Adrenal gland (tissue), 5 donors: Measurements from ENCODE around the gene CUL9.

ENCODE experiments used
- POLR2A ChIP-seq, 2 donors: fragments of 450-650 bp; IDR thresholded peaks; one replicate each; pipeline ENCODE4 v1.6.1; 2017; ENCODE audit warnings: antibody characterized with exemption in 2 of 2, mild to moderate bottlenecking in 2 of 2, moderate library complexity in 1 of 2
- TF ChIP-seq, protein P1 (sequence below), 6 experiments: fragments of 450-650 bp in 4 of 6; fragments of 200-600 bp in 2 of 6; sonication (generic) in 1 of 6; IDR thresholded peaks; 1 replicate in 5 of 6; 2 replicates in 1 of 6; pipeline versions ENCODE4 v1.5.1 to v1.8.0; 2016 to 2021; ENCODE audit warnings: antibody characterized with exemption in 6 of 6, mild to moderate bottlenecking in 2 of 6, moderate library complexity in 1 of 6
- donor health status: DM: no; HTN: no; CAD: no.

DNA sequence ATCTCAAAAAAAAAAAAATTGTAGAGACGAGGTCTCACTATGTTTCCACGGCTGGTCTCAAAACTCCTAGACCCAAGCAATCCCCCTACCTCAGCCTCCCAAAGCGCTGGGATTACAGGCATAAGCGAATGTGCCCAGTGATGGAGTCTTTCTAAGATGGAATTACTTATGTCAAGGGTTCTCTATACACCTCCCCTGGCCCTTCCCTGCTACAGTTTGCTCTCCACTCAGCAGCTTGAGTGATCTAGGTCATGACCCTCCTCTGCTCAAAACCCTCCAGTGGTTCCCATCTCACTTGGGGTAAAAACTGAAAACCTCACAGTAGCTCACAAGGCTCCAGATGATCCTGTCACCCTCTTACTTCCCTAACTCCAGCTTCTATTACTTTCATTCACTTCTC, 49.1 kb downstream of the CUL9 start:
- no peak for TF ChIP-seq POLR2A (IDR thresholded peaks at IDR 0.05)
- TF ChIP-seq, protein P1, sequence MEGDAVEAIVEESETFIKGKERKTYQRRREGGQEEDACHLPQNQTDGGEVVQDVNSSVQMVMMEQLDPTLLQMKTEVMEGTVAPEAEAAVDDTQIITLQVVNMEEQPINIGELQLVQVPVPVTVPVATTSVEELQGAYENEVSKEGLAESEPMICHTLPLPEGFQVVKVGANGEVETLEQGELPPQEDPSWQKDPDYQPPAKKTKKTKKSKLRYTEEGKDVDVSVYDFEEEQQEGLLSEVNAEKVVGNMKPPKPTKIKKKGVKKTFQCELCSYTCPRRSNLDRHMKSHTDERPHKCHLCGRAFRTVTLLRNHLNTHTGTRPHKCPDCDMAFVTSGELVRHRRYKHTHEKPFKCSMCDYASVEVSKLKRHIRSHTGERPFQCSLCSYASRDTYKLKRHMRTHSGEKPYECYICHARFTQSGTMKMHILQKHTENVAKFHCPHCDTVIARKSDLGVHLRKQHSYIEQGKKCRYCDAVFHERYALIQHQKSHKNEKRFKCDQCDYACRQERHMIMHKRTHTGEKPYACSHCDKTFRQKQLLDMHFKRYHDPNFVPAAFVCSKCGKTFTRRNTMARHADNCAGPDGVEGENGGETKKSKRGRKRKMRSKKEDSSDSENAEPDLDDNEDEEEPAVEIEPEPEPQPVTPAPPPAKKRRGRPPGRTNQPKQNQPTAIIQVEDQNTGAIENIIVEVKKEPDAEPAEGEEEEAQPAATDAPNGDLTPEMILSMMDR (IDR thresholded peaks at IDR 0.05), result no peak
